ENCODE results near the gene SIVA1.

SIVA1 gene

GRCh38 chr14:104729835-104730181 lies 23.1 kb upstream of the SIVA1 start:
- H3K14ac ChIP-seq (ENCODE audit: low read length) = no peak overlapping the region
- H2BK12ac ChIP-seq (ENCODE audit: low read length) = no peak overlapping the region
- no peak overlapping the region for H3K27ac ChIP-seq (ENCODE audit: low read depth, low read length)
- H3K23ac ChIP-seq (ENCODE audit: low read length) = no peak overlapping the region
- H4K12ac ChIP-seq (ENCODE audit: low read depth, low read length) = no peak overlapping the region
- no peak overlapping the region for H3K4ac ChIP-seq (ENCODE audit: low read depth, low read length)
- no peaks in the 10 kb centered on the region for H3K36me3 ChIP-seq (ENCODE audit: control insufficient read depth in 1 of 2, insufficient read depth in 2 of 2, low read length in 2 of 2)
- H2BK5ac ChIP-seq (ENCODE audit: low read depth, low read length, poor library complexity) = no peak overlapping the region
- DNase-seq = peak; percentile 41 to 47
- peaks cover 0 to 4% of the 10 kb centered on the region in 2 experiments for H3K4me1 ChIP-seq (ENCODE audit: control insufficient read depth in 1 of 2, insufficient read depth in 2 of 2, low read length in 2 of 2)
- no peaks in the 10 kb centered on the region for H3K79me2 ChIP-seq (ENCODE audit: control insufficient read depth, insufficient read depth, low read length, poor library complexity)
- H3K4me3 ChIP-seq (ENCODE audit: low read depth, low read length) = no peak overlapping the region
- H2BK120ac ChIP-seq (ENCODE audit: insufficient read depth, low read length, poor library complexity) = no peak overlapping the region
- no peak overlapping the region for H4K8ac ChIP-seq (ENCODE audit: low read depth, low read length)
- H3K18ac ChIP-seq (ENCODE audit: low read length) = no peak overlapping the region
- no peak overlapping the region for H2AFZ ChIP-seq (ENCODE audit: insufficient read depth, low read length, poor library complexity)
- H3K27me3 ChIP-seq (ENCODE audit: insufficient read depth, low read length) = no peaks in the 10 kb centered on the region
- WGBS (ENCODE audit: extremely low coverage, insufficient coverage, insufficient read length) = no CpG with 5 or more reads among the region's 16 CpGs
- H3K9ac ChIP-seq (ENCODE audit: low read length) = no peak overlapping the region
- no peak overlapping the region for H4K91ac ChIP-seq (ENCODE audit: low read depth, low read length)
- H3K79me1 ChIP-seq (ENCODE audit: low read length) = no peaks in the 10 kb centered on the region
- peaks cover 3% of the 10 kb centered on the region for H3K9me3 ChIP-seq (ENCODE audit: insufficient read depth, low read depth, low read length)
- no peak overlapping the region for H2AK5ac ChIP-seq (ENCODE audit: low read length)
- H3K4me2 ChIP-seq (ENCODE audit: low read length) = no peak overlapping the region

- Histone ChIP-seq H2AK5ac (ENCODE audit: low read length) (no peak overlapping the region), H2AFZ (ENCODE audit: insufficient read depth, low read length, poor library complexity) (no peak overlapping the region), H2BK12ac (ENCODE audit: low read length) (no peak overlapping the region), H2BK120ac (ENCODE audit: insufficient read depth, low read length, poor library complexity) (no peak overlapping the region), H3K27ac (ENCODE audit: low read depth, low read length) (no peak overlapping the region), H3K4me1 (ENCODE audit: control insufficient read depth in 1 of 2, insufficient read depth in 2 of 2, low read length in 2 of 2) (no peaks in the 10 kb centered on the region), H4K12ac (ENCODE audit: low read depth, low read length) (no peak overlapping the region), H3K23ac (ENCODE audit: low read length) (no peak overlapping the region), H3K18ac (ENCODE audit: low read length) (no peak overlapping the region), H4K91ac (ENCODE audit: low read depth, low read length) (no peak overlapping the region), H3K36me3 (ENCODE audit: control insufficient read depth in 1 of 2, insufficient read depth in 2 of 2, low read length in 2 of 2) (no peaks in the 10 kb centered on the region), H3K14ac (ENCODE audit: low read length) (no peak overlapping the region), H2BK5ac (ENCODE audit: low read depth, low read length, poor library complexity) (no peak overlapping the region), H3K4me3 (ENCODE audit: low read depth, low read length) (no peak overlapping the region), H3K79me1 (ENCODE audit: low read length) (no peaks in the 10 kb centered on the region), H3K9me3 (ENCODE audit: insufficient read depth, low read depth, low read length) (peaks cover 3% of the 10 kb centered on the region), H3K79me2 (ENCODE audit: control insufficient read depth, insufficient read depth, low read length, poor library complexity) (no peaks in the 10 kb centered on the region), H3K4me2 (ENCODE audit: low read length) (no peak overlapping the region), H3K4ac (ENCODE audit: low read depth, low read length) (no peak overlapping the region), H4K8ac (ENCODE audit: low read depth, low read length) (no peak overlapping the region), H3K27me3 (ENCODE audit: insufficient read depth, low read length) (no peaks in the 10 kb centered on the region), H3K9ac (ENCODE audit: low read length) (no peak overlapping the region)
- DNase-seq = peak in 1 of 2 donors; percentile 25
- WGBS (ENCODE audit: extremely low coverage, insufficient coverage, insufficient read length) = no CpG with 5 or more reads among the region's 5 CpGs
Measured at GRCh38 chr14:104730487-104730886, 22.5 kb upstream of the SIVA1 start.

GRCh38 chr14:104731320-104732294 lies 21.3 kb upstream of the SIVA1 start:
- H3K4me1 ChIP-seq (ENCODE audit: control insufficient read depth in 1 of 2, insufficient read depth in 2 of 2, low read length in 2 of 2) = no peaks in the 10 kb centered on the region
- H4K8ac ChIP-seq (ENCODE audit: low read depth, low read length) = no peak overlapping the region
- no peak overlapping the region for H2BK12ac ChIP-seq (ENCODE audit: low read length)
- H4K12ac ChIP-seq (ENCODE audit: low read depth, low read length) = no peak overlapping the region
- H3K79me2 ChIP-seq (ENCODE audit: control insufficient read depth, insufficient read depth, low read length, poor library complexity) = no peaks in the 10 kb centered on the region
- no peaks in the 10 kb centered on the region for H3K27me3 ChIP-seq (ENCODE audit: insufficient read depth, low read length)
- no peak overlapping the region for H4K91ac ChIP-seq (ENCODE audit: low read depth, low read length)
- H3K27ac ChIP-seq (ENCODE audit: low read depth, low read length) = no peak overlapping the region
- no peaks in the 10 kb centered on the region for H3K36me3 ChIP-seq (ENCODE audit: control insufficient read depth in 1 of 2, insufficient read depth in 2 of 2, low read length in 2 of 2)
- H2AK5ac ChIP-seq (ENCODE audit: low read length) = no peak overlapping the region
- peaks cover 3% of the 10 kb centered on the region for H3K9me3 ChIP-seq (ENCODE audit: insufficient read depth, low read depth, low read length)
- WGBS (ENCODE audit: extremely low coverage, insufficient coverage, insufficient read length) = no CpG with 5 or more reads among the region's 18 CpGs
- DNase-seq = peak in 1 of 2 donors; percentile 36
- no peak overlapping the region for H3K4me2 ChIP-seq (ENCODE audit: low read length)
- no peaks in the 10 kb centered on the region for H3K79me1 ChIP-seq (ENCODE audit: low read length)
- H2BK5ac ChIP-seq (ENCODE audit: low read depth, low read length, poor library complexity) = no peak overlapping the region
- no peak overlapping the region for H3K4me3 ChIP-seq (ENCODE audit: low read depth, low read length)
- H2AFZ ChIP-seq (ENCODE audit: insufficient read depth, low read length, poor library complexity) = no peak overlapping the region
- no peak overlapping the region for H2BK120ac ChIP-seq (ENCODE audit: insufficient read depth, low read length, poor library complexity)
- H3K9ac ChIP-seq (ENCODE audit: low read length) = no peak overlapping the region
- no peak overlapping the region for H3K4ac ChIP-seq (ENCODE audit: low read depth, low read length)
- no peak overlapping the region for H3K18ac ChIP-seq (ENCODE audit: low read length)
- no peak overlapping the region for H3K14ac ChIP-seq (ENCODE audit: low read length)
- no peak overlapping the region for H3K23ac ChIP-seq (ENCODE audit: low read length)

GRCh38 chr14:104732355-104732804 lies 20.6 kb upstream of the SIVA1 start:
- Histone ChIP-seq H3K4me2 (ENCODE audit: low read length) (no peak overlapping the region), H3K9ac (ENCODE audit: low read length) (no peak overlapping the region), H3K79me2 (ENCODE audit: control insufficient read depth, insufficient read depth, low read length, poor library complexity) (no peaks in the 10 kb centered on the region), H3K18ac (ENCODE audit: low read length) (no peak overlapping the region), H2BK5ac (ENCODE audit: low read depth, low read length, poor library complexity) (no peak overlapping the region), H3K4me3 (ENCODE audit: low read depth, low read length) (no peak overlapping the region), H3K4ac (ENCODE audit: low read depth, low read length) (no peak overlapping the region), H4K12ac (ENCODE audit: low read depth, low read length) (no peak overlapping the region), H3K9me3 (ENCODE audit: insufficient read depth, low read depth, low read length) (peaks cover 2% of the 10 kb centered on the region), H3K36me3 (ENCODE audit: control insufficient read depth in 1 of 2, insufficient read depth in 2 of 2, low read length in 2 of 2) (no peaks in the 10 kb centered on the region), H3K23ac (ENCODE audit: low read length) (no peak overlapping the region), H3K27me3 (ENCODE audit: insufficient read depth, low read length) (no peaks in the 10 kb centered on the region), H3K4me1 (ENCODE audit: control insufficient read depth in 1 of 2, insufficient read depth in 2 of 2, low read length in 2 of 2) (no peaks in the 10 kb centered on the region), H3K14ac (ENCODE audit: low read length) (no peak overlapping the region), H3K79me1 (ENCODE audit: low read length) (no peaks in the 10 kb centered on the region), H4K8ac (ENCODE audit: low read depth, low read length) (no peak overlapping the region), H2AFZ (ENCODE audit: insufficient read depth, low read length, poor library complexity) (no peak overlapping the region), H2BK120ac (ENCODE audit: insufficient read depth, low read length, poor library complexity) (no peak overlapping the region), H4K91ac (ENCODE audit: low read depth, low read length) (no peak overlapping the region), H3K27ac (ENCODE audit: low read depth, low read length) (no peak overlapping the region), H2AK5ac (ENCODE audit: low read length) (no peak overlapping the region), H2BK12ac (ENCODE audit: low read length) (no peak overlapping the region)
- WGBS (ENCODE audit: extremely low coverage, insufficient coverage, insufficient read length) = no CpG with 5 or more reads among the region's 14 CpGs
- DNase-seq = no peak
